SK-N-SH (cell line): Measurements from ENCODE around the gene TACC2. TPM values are rescaled to one million over a fixed set of nuclear protein-coding genes. Genes with fewer than 3 reads are reported as not detected.

Source experiments
- CTCF ChIA-PET: fragments of 300-600, 350-600 bp; formaldehyde crosslinking; extraction: SDS; loops from one replicate; lab custom pipeline; 2021; lab: Yijun Ruan, JAX
- POLR2A ChIA-PET: fragments of 350-600 bp; sonication (Branson Sonifier 250); formaldehyde crosslinking; extraction: SDS; loops from one replicate; lab custom pipeline; 2020; ENCODE audit warnings: antibody characterized with exemption, inconsistent platforms; lab: Yijun Ruan, JAX
- DNase-seq: peaks from one replicate; pipeline ENCODE4 v3.0.0; 2012
- H2AFZ ChIP-seq: fragments of 200-600 bp; sonication (generic); 2 replicates; pipeline ENCODE4 v1.8.1; 2016; ENCODE audit warnings: antibody characterized with exemption, mild to moderate bottlenecking, low read depth
- H3F3A ChIP-seq: fragments of 200-600 bp; sonication (generic); replicated peaks from 2 replicates; pipeline ENCODE3; 2016; ENCODE audit warnings: antibody characterized with exemption, mild to moderate bottlenecking; ENCODE audit not compliant: insufficient read depth
- H3K27ac ChIP-seq, 2 experiments: fragments of 200-500 bp in 1 of 2; fragments of 200-600 bp in 1 of 2; sonication (Bioruptor generic) in 1 of 2; sonication (generic), shearing (Covaris generic) in 1 of 2; 2 replicates each; pipeline versions ENCODE4 v1.5.1 to v1.6.1; 2014 to 2016; ENCODE audit warnings: low read depth in 2 of 2, inconsistent platforms in 1 of 2, low read length in 1 of 2, mild to moderate bottlenecking in 1 of 2, mixed read lengths in 1 of 2
- H3K27me3 ChIP-seq: fragments of 200-600 bp; sonication (generic), shearing (Covaris generic); 2 replicates; pipeline ENCODE4 v1.6.1; 2016; ENCODE audit warnings: mixed run types; ENCODE audit not compliant: insufficient read depth
- H3K36me3 ChIP-seq, 2 experiments: fragments of 200-500 bp in 1 of 2; fragments of 200-600 bp in 1 of 2; sonication (Bioruptor generic) in 1 of 2; sonication (generic) in 1 of 2; replicated peaks in 1 of 2; 2 replicates each; pipeline versions ENCODE3 to v1.5.1; 2014 to 2016; ENCODE audit warnings: low read length in 1 of 2, mild to moderate bottlenecking in 1 of 2; ENCODE audit not compliant: insufficient read depth in 2 of 2, control insufficient read depth in 1 of 2
- H3K4me1 ChIP-seq, 2 experiments: fragments of 200-500 bp in 1 of 2; fragments of 200-600 bp in 1 of 2; sonication (Bioruptor generic) in 1 of 2; sonication (generic), shearing (Covaris generic) in 1 of 2; 2 replicates each; pipeline versions ENCODE4 v1.5.1 to v1.6.1; 2014 to 2016; ENCODE audit warnings: low read depth in 1 of 2, low read length in 1 of 2, mixed run types in 1 of 2; ENCODE audit not compliant: insufficient read depth in 2 of 2, control insufficient read depth in 1 of 2
- H3K4me2 ChIP-seq: fragments of 200-600 bp; sonication (generic), shearing (Covaris generic); 2 replicates; pipeline ENCODE4 v1.6.1; 2017; ENCODE audit warnings: mixed run types
- H3K4me3 ChIP-seq, 2 experiments: fragments of 200-500 bp in 1 of 2; fragments of 200-600 bp in 1 of 2; sonication (Bioruptor generic) in 1 of 2; sonication (generic), shearing (Covaris generic) in 1 of 2; 2 replicates each; pipeline versions ENCODE4 v1.5.1 to v1.8.1; 2014 to 2016; ENCODE audit warnings: low read depth in 2 of 2, inconsistent platforms in 1 of 2, low read length in 1 of 2, mild to moderate bottlenecking in 1 of 2, mixed read lengths in 1 of 2, moderate library complexity in 1 of 2
- H3K79me2 ChIP-seq: fragments of 200-600 bp; sonication (generic); 2 replicates; pipeline ENCODE4 v1.8.1; 2017; ENCODE audit warnings: mild to moderate bottlenecking; ENCODE audit not compliant: insufficient read depth
- H3K9ac ChIP-seq: fragments of 200-600 bp; sonication (generic); 2 replicates; pipeline ENCODE4 v1.6.1; 2017; ENCODE audit warnings: mixed run types
- H3K9me2 ChIP-seq: fragments of 200-600 bp; sonication (generic); 2 replicates; pipeline ENCODE4 v1.6.1; 2017; ENCODE audit warnings: mixed run types
- H3K9me3 ChIP-seq: fragments of 200-600 bp; sonication (generic); 2 replicates; pipeline ENCODE4 v1.6.1; 2017; ENCODE audit warnings: mixed run types, mild to moderate bottlenecking, moderate library complexity
- H4K20me1 ChIP-seq: fragments of 200-600 bp; sonication (generic); 2 replicates; pipeline ENCODE4 v1.6.1; 2017; ENCODE audit warnings: mild to moderate bottlenecking, mixed run types; ENCODE audit not compliant: insufficient read depth
- ELF1 ChIP-seq: IDR thresholded peaks from 2 replicates; pipeline ENCODE4 v1.4.0; 2012
- EZH2phosphoT487 ChIP-seq: fragments of 200-600 bp; sonication (generic); IDR thresholded peaks from 2 replicates; pipeline ENCODE4 v1.6.1; 2017; ENCODE audit warnings: low read depth, mixed run types, mild to moderate bottlenecking, antibody characterized with exemption, moderate library complexity, borderline replicate concordance
- FOSL2 ChIP-seq: IDR thresholded peaks from 2 replicates; pipeline ENCODE4 v1.4.0; 2012; ENCODE audit warnings: low read depth, mild to moderate bottlenecking, moderate library complexity, borderline replicate concordance
- FOXJ3 ChIP-seq: sonication (generic); formaldehyde crosslinking; IDR thresholded peaks from 2 replicates; pipeline ENCODE4 v1.5.1; 2020; ENCODE audit warnings: mild to moderate bottlenecking, missing genetic modification reagents
- FOXM1 ChIP-seq: IDR thresholded peaks from 2 replicates; pipeline ENCODE4 v1.4.0; 2012; ENCODE audit warnings: low read depth, mild to moderate bottlenecking
- JUND ChIP-seq: IDR thresholded peaks from 2 replicates; pipeline ENCODE4 v1.4.0; 2012
- MEF2A ChIP-seq: IDR thresholded peaks from 2 replicates; pipeline ENCODE4 v1.4.0; 2012; ENCODE audit warnings: low read depth, borderline replicate concordance
- MXI1 ChIP-seq: IDR thresholded peaks from 2 replicates; pipeline ENCODE4 v1.6.1; 2012; ENCODE audit warnings: mild to moderate bottlenecking, low read depth, low read length, improper control_type of control experiment
- NFIC ChIP-seq: IDR thresholded peaks from 2 replicates; pipeline ENCODE4 v1.4.0; 2012; ENCODE audit warnings: borderline replicate concordance
- POLR2AphosphoS5 ChIP-seq: IDR thresholded peaks from 2 replicates; pipeline ENCODE4 v1.6.1; 2012; ENCODE audit warnings: low read depth, low read length
- RCOR1 ChIP-seq: fragments of 150-350 bp; IDR thresholded peaks from 2 replicates; pipeline ENCODE4 v1.6.1; 2017; ENCODE audit warnings: antibody characterized with exemption, low read length
- SMC3 ChIP-seq: IDR thresholded peaks from 2 replicates; pipeline ENCODE4 v1.6.1; 2012; ENCODE audit warnings: low read depth, low read length, improper control_type of control experiment
- TAF1 ChIP-seq: IDR thresholded peaks from 2 replicates; pipeline ENCODE4 v1.6.1; 2012; ENCODE audit warnings: low read depth, mild to moderate bottlenecking, low read length, moderate library complexity, borderline replicate concordance
- TCF12 ChIP-seq: IDR thresholded peaks from 2 replicates; pipeline ENCODE4 v1.4.0; 2012
- TEAD4 ChIP-seq: IDR thresholded peaks from 2 replicates; pipeline ENCODE4 v1.4.0; 2012; ENCODE audit warnings: mild to moderate bottlenecking, borderline replicate concordance; ENCODE audit not compliant: insufficient read depth
- WGBS: methylation state at CpG from one replicate; pipeline ENCODE4 v1.1.6; 2017; ENCODE audit warnings: low lambda C conversion rate; 5-methylcytosine and 5-hydroxymethylcytosine counted together
- polyA plus RNA-seq, 3 experiments: library from polyadenylated mRNA; depleted of rRNA; stranded (reverse); fragments of >200 nt; gene quantifications; 2 replicates each; pipeline ENCODE4 v1.2.3, GENCODE V29; 2012
- TF ChIP-seq, protein P1 (sequence below): IDR thresholded peaks from 2 replicates; pipeline ENCODE4; 2012
- TF ChIP-seq, protein P2 (sequence below): IDR thresholded peaks from 2 replicates; pipeline ENCODE4 v1.6.1; 2012; ENCODE audit warnings: mild to moderate bottlenecking, low read depth, low read length, moderate library complexity
- TF ChIP-seq, protein P3 (sequence below): fragments of 150-350 bp; IDR thresholded peaks from 2 replicates; pipeline ENCODE4 v1.6.1; 2016; ENCODE audit warnings: mild to moderate bottlenecking, low read depth, low read length
- TF ChIP-seq, protein P4 (sequence below): IDR thresholded peaks from 2 replicates; pipeline ENCODE4 v1.4.0; 2012; ENCODE audit warnings: low read depth, borderline replicate concordance
- TF ChIP-seq, protein P5 (sequence below): IDR thresholded peaks from 2 replicates; pipeline ENCODE4 v1.4.0; 2012; ENCODE audit warnings: low read depth

TACC2 gene
- polyA plus RNA-seq, 1 of the 3 experiments (the other 2 are of a cell fraction): 8.8 TPM

DNA sequence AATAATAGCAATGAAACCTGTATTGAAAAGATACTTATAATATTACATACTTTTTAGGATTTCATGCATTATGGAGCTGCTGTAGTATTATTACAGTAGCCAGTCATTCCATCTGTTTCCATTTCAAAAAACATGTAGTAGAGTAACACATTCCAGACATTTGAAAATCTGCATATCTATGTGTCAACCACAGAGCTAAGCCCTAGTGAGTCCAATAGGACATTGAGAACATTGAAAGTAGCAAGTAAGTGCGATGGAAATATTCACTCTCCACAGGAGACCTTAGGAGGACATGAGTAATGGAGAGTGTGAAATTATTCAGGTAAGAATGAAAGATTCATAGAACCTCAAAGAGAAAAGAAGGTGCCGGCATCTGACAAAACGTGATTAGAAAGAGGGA, 29.3 kb upstream of the TACC2 start:
- Histone ChIP-seq H3K4me3 (no peak overlapping the region), H3K9ac (no peak overlapping the region), H3K79me2 (no peaks in the 10 kb centered on the region), H3K36me3 (peaks cover 4 to 21% of the 10 kb centered on the region in 2 experiments), H2AFZ (no peak overlapping the region), H3K27me3 (no peaks in the 10 kb centered on the region), H3K9me3 (no peaks in the 10 kb centered on the region), H3F3A (peaks cover 4% of the 10 kb centered on the region), H3K4me1 (peaks cover 0 to 10% of the 10 kb centered on the region in 2 experiments; a peak in 1 of 4 replicates), H4K20me1 (no peaks in the 10 kb centered on the region), H3K27ac (no peak overlapping the region), H3K4me2 (no peak overlapping the region), H3K9me2 (no peaks in the 10 kb centered on the region)
- ChIA-PET POLR2A (no interaction called here), CTCF (interaction anchor here (1.1 kb wide), 1 partner anchor 181 kb away, joined by 3 read pairs; no protein-coding TSS in a partner anchor)
- 97% methylated on average over 3 of the region's 3 CpGs for WGBS
- DNase-seq: no peak
- TF ChIP-seq ELF1: no peak
- no peak for TF ChIP-seq TAF1
- TF ChIP-seq NFIC: no peak
- TF ChIP-seq JUND: no peak
- no peak for TF ChIP-seq FOXM1
- TF ChIP-seq RCOR1: no peak
- TF ChIP-seq, protein P1, sequence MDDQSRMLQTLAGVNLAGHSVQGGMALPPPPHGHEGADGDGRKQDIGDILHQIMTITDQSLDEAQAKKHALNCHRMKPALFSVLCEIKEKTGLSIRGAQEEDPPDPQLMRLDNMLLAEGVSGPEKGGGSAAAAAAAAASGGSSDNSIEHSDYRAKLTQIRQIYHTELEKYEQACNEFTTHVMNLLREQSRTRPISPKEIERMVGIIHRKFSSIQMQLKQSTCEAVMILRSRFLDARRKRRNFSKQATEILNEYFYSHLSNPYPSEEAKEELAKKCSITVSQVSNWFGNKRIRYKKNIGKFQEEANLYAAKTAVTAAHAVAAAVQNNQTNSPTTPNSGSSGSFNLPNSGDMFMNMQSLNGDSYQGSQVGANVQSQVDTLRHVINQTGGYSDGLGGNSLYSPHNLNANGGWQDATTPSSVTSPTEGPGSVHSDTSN: no peak
- TF ChIP-seq, protein P2, sequence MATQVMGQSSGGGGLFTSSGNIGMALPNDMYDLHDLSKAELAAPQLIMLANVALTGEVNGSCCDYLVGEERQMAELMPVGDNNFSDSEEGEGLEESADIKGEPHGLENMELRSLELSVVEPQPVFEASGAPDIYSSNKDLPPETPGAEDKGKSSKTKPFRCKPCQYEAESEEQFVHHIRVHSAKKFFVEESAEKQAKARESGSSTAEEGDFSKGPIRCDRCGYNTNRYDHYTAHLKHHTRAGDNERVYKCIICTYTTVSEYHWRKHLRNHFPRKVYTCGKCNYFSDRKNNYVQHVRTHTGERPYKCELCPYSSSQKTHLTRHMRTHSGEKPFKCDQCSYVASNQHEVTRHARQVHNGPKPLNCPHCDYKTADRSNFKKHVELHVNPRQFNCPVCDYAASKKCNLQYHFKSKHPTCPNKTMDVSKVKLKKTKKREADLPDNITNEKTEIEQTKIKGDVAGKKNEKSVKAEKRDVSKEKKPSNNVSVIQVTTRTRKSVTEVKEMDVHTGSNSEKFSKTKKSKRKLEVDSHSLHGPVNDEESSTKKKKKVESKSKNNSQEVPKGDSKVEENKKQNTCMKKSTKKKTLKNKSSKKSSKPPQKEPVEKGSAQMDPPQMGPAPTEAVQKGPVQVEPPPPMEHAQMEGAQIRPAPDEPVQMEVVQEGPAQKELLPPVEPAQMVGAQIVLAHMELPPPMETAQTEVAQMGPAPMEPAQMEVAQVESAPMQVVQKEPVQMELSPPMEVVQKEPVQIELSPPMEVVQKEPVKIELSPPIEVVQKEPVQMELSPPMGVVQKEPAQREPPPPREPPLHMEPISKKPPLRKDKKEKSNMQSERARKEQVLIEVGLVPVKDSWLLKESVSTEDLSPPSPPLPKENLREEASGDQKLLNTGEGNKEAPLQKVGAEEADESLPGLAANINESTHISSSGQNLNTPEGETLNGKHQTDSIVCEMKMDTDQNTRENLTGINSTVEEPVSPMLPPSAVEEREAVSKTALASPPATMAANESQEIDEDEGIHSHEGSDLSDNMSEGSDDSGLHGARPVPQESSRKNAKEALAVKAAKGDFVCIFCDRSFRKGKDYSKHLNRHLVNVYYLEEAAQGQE: no peak
- TF ChIP-seq FOXJ3 (CRISPR knock-in tag): no peak
- TF ChIP-seq MEF2A: no peak
- TF ChIP-seq POLR2AphosphoS5: no peak
- TF ChIP-seq MXI1: no peak
- TF ChIP-seq, protein P3, sequence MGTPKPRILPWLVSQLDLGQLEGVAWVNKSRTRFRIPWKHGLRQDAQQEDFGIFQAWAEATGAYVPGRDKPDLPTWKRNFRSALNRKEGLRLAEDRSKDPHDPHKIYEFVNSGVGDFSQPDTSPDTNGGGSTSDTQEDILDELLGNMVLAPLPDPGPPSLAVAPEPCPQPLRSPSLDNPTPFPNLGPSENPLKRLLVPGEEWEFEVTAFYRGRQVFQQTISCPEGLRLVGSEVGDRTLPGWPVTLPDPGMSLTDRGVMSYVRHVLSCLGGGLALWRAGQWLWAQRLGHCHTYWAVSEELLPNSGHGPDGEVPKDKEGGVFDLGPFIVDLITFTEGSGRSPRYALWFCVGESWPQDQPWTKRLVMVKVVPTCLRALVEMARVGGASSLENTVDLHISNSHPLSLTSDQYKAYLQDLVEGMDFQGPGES: no peak
- no peak for TF ChIP-seq TCF12
- TF ChIP-seq SMC3: no peak
- TF ChIP-seq, protein P4, sequence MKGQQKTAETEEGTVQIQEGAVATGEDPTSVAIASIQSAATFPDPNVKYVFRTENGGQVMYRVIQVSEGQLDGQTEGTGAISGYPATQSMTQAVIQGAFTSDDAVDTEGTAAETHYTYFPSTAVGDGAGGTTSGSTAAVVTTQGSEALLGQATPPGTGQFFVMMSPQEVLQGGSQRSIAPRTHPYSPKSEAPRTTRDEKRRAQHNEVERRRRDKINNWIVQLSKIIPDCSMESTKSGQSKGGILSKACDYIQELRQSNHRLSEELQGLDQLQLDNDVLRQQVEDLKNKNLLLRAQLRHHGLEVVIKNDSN: no peak
- TF ChIP-seq, protein P5, sequence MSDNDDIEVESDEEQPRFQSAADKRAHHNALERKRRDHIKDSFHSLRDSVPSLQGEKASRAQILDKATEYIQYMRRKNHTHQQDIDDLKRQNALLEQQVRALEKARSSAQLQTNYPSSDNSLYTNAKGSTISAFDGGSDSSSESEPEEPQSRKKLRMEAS: no peak
- no peak for TF ChIP-seq FOSL2
- no peak for TF ChIP-seq EZH2phosphoT487
- TF ChIP-seq TEAD4: no peak
